ENCODE results near the gene ASCC1.

DNA sequence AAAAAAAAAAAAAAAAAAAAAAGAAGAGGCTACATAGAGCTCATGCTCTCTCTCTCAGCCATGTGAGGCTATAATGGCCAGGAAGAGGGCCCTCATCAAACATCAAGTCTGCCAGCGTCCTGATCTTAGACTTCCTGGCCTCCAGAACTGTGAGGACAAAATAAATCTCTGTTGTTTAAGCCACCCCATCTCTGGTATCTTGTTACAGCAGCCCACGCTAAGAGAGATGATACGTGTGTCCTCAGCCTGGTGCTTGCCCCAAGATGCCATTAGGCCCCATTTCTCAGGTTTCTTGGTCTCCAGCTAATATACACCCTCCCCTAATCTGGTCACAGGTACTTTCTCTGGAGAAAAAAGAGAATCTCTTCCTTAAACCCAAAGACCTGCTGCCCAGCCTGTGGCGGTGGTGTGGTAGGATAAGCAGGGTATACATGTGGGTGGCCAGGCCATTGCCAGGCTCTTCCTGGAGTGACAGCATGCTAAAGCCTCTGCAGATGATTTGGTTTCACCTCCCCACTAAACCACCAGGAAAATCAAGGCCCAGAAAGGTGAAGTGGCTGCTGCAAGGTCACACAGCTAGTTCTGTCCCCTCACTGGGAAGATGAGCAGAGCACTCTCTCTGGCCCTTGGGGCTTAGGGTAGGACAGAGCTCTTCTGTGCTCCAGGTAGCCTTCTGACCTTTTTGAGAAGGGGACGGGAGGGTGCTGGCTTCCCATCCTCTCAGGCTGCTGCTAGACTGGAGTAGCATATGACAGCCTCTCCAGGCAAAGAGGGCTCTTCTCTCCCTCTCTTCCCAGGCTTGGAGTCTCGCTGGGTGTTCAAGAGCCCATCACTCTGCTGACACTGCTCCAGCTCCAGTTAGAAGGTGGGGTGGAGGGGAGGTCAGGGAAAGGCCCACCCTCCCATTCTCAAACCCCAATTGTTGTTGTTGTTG, 133.0 kb downstream of the ASCC1 start:
- TF ChIP-seq CTCF (conservative IDR thresholded peaks at IDR 0.05; ENCODE audit: low read depth, low read length) (no peak), MXI1 (IDR thresholded peaks at IDR 0.05; ENCODE audit: borderline replicate concordance, low read depth, low read length) (no peak)

Measured in IMR-90 (cell line).